Activated T-helper 2 cell treated with anti-CD3 and anti-CD28 coated beads, Interferon-gamma antibody, Interleukin-2, Interleukin-4, amounts not matched to agents 10 μg/mL and 5 μg/mL and 100 μg/mL, durations not matched to agents 14 hours and 24 hours and 36 hours (primary cell): ENCODE results near the gene DNAH3. TPM values are rescaled to one million over a fixed set of nuclear protein-coding genes. Genes with fewer than 3 reads are reported as not detected.

ENCODE experiments used
- total RNA-seq: library from RNA; stranded (reverse); gene quantifications from 2 replicates; pipeline ENCODE4 v1.2.3, GENCODE V29; 2022

DNAH3 gene
- total RNA-seq, 1 donor from 2014 or later: 0.02 TPM

Other genes with a start within 250 kb of the DNAH3 start
- gene LDAF1, start 7.8 kb upstream of the DNAH3 start, total RNA-seq: 10.4 and 10.5 TPM in 2 replicates
- gene ZP2, start 60.7 kb upstream of the DNAH3 start, total RNA-seq: not detected in 2 replicates
- gene ANKS4B, start 82.9 kb upstream of the DNAH3 start, total RNA-seq: not detected in 2 replicates
- not detected in 2 replicates for gene CRYM, start 127.4 kb upstream of the DNAH3 start, total RNA-seq